ENCODE measurements around the gene DLX4.

DNA sequence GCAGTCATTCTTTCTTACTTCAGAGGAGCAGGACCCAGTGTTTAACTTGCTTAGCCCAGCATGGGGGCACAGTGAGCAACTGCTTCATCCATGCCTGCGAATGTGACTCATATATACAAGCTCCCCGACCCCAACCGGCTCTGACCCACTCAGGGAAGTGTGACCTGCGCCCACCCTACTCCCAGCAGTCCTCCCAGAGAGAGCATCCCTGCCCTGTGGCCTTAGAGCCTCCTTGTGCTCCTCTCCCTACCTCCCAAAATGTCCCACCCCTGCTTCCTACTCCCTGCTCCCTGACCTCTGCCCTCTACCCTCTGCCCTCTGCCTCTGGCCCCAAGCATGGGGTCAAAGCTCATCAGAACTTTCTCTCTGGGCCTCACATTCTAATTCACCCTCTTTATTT, 46.9 kb upstream of the DLX4 start:
- TF ChIP-seq, protein P1, sequence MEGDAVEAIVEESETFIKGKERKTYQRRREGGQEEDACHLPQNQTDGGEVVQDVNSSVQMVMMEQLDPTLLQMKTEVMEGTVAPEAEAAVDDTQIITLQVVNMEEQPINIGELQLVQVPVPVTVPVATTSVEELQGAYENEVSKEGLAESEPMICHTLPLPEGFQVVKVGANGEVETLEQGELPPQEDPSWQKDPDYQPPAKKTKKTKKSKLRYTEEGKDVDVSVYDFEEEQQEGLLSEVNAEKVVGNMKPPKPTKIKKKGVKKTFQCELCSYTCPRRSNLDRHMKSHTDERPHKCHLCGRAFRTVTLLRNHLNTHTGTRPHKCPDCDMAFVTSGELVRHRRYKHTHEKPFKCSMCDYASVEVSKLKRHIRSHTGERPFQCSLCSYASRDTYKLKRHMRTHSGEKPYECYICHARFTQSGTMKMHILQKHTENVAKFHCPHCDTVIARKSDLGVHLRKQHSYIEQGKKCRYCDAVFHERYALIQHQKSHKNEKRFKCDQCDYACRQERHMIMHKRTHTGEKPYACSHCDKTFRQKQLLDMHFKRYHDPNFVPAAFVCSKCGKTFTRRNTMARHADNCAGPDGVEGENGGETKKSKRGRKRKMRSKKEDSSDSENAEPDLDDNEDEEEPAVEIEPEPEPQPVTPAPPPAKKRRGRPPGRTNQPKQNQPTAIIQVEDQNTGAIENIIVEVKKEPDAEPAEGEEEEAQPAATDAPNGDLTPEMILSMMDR (IDR thresholded peaks at IDR 0.05): no peak
- TF ChIP-seq ZFX (IDR thresholded peaks at IDR 0.05; ENCODE audit: borderline replicate concordance): no peak
